Measurements from ENCODE around the gene APLNR.

DNA sequence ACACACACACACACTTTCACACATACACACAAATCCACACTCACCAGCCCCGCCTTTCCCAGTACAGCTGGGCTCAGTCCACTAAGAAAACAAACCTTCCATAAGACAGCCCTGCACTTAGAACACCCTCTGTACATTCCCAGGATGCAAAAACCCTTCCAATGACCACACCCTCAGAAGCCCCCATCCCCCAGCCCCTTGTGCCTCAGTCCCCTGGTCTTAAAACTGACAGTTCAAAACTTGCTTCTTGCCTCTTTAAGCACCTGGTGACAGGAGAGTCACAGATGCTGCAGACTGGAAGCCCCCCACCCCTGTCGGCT, 23.0 kb downstream of the APLNR start:
- no peak for TF ChIP-seq CTCF (IDR thresholded peaks at IDR 0.05; ENCODE audit: low read depth, low read length)
- no peak for TF ChIP-seq POLR2A (IDR thresholded peaks at IDR 0.05; ENCODE audit: extremely low read depth, insufficient read length)
- no peak for TF ChIP-seq MYC (IDR thresholded peaks at IDR 0.05; ENCODE audit: low read depth, low read length)
- TF ChIP-seq, protein P1, sequence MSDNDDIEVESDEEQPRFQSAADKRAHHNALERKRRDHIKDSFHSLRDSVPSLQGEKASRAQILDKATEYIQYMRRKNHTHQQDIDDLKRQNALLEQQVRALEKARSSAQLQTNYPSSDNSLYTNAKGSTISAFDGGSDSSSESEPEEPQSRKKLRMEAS (IDR thresholded peaks at IDR 0.05; ENCODE audit: low read depth, low read length) = no peak
